ENCODE measurements around the gene INSRR.

- TF ChIP-seq POLR2A (IDR thresholded peaks at IDR 0.05) (no peak), CTCF (IDR thresholded peaks at IDR 0.05) (no peak)
These were observed 22.8 kb downstream of the INSRR start for GRCh38 chr1:156836041-156836654.

All from thyroid gland (tissue), 4 donors.